ENCODE results near the gene BUD23. TPM values are rescaled to one million over a fixed set of nuclear protein-coding genes. Genes with fewer than 3 reads are reported as not detected.

The BUD23 gene
- total RNA-seq, 1 experiment from 2014 or later = 124 TPM

GRCh38 chr7:73722785-73723184 lies 39.4 kb downstream of the BUD23 start:
- CTCF ChIA-PET = no interaction called here
- ATAC-seq = no peak

GRCh38 chr7:73723813-73724212 lies 40.4 kb downstream of the BUD23 start:
- no peaks in the 10 kb centered on the region for H3K36me3 ChIP-seq (ENCODE audit: low read depth, low read length)
- H3K79me2 ChIP-seq (ENCODE audit: low read length) = peaks cover 11% of the 10 kb centered on the region
- H3K4me1 ChIP-seq (ENCODE audit: insufficient read depth, low read length) = peaks cover 20% of the 10 kb centered on the region
- TF ChIP-seq EZH2 (IDR thresholded peaks at IDR 0.05; ENCODE audit: low read length, unreplicated experiment) (no peak), CTCF (conservative IDR thresholded peaks at IDR 0.05; ENCODE audit: low read depth, low read length) (no peak), EZH2phosphoT487 (IDR thresholded peaks at IDR 0.05; ENCODE audit: borderline replicate concordance, low read length) (no peak)
- no peaks in the 10 kb centered on the region for H3K9me3 ChIP-seq (ENCODE audit: low read length)
- H3K27ac ChIP-seq (ENCODE audit: low read length) = no peak overlapping the region
- intact Hi-C loops (cut with micrococcal nuclease) = no loop called here
- no peaks in the 10 kb centered on the region for H4K20me1 ChIP-seq (ENCODE audit: low read length)
- H3K4me3 ChIP-seq (ENCODE audit: low read length) = no peak overlapping the region
- no TSS peak for BruUV-seq (replicated peaks)
- ChIA-PET POLR2A (ENCODE audit: unreplicated experiment) (no interaction called here), CTCF (no interaction called here)
- no peaks in the 10 kb centered on the region for H3K9me2 ChIP-seq (replicated peaks; ENCODE audit: low read length)
- ATAC-seq (no peak), DNase-seq (no peak)
- no peak overlapping the region for H3K4me2 ChIP-seq (ENCODE audit: low read length)
- no peak overlapping the region for H3K9ac ChIP-seq (ENCODE audit: low read length)
- no peak overlapping the region for H2AFZ ChIP-seq (ENCODE audit: low read length)
- no peaks in the 10 kb centered on the region for H3K27me3 ChIP-seq (ENCODE audit: low read length)
- H3F3A ChIP-seq (ENCODE audit: low read length, unreplicated experiment) = no peaks in the 10 kb centered on the region

More at GRCh38 chr7:73722785-73723184, 39.4 kb downstream of the BUD23 start:
- Histone ChIP-seq H2AFZ (ENCODE audit: low read length) (no peak overlapping the region), H3K9me2 (replicated peaks; ENCODE audit: low read length) (no peaks in the 10 kb centered on the region), H3K4me3 (ENCODE audit: low read length) (no peak overlapping the region), H3K79me2 (ENCODE audit: low read length) (peaks cover 21% of the 10 kb centered on the region), H3F3A (ENCODE audit: low read length, unreplicated experiment) (no peaks in the 10 kb centered on the region), H3K4me1 (ENCODE audit: insufficient read depth, low read length) (peaks cover 20% of the 10 kb centered on the region), H3K36me3 (ENCODE audit: low read depth, low read length) (no peaks in the 10 kb centered on the region), H3K27ac (ENCODE audit: low read length) (no peak overlapping the region), H4K20me1 (ENCODE audit: low read length) (no peaks in the 10 kb centered on the region), H3K4me2 (ENCODE audit: low read length) (no peak overlapping the region), H3K27me3 (ENCODE audit: low read length) (no peaks in the 10 kb centered on the region), H3K9ac (ENCODE audit: low read length) (no peak overlapping the region), H3K9me3 (ENCODE audit: low read length) (no peaks in the 10 kb centered on the region)
- DNase-seq = no peak
- intact Hi-C loops (cut with micrococcal nuclease) = no loop called here
- BruUV-seq (replicated peaks) = no TSS peak
- POLR2A ChIA-PET (ENCODE audit: unreplicated experiment) = no interaction called here
- no peak for TF ChIP-seq CTCF (conservative IDR thresholded peaks at IDR 0.05; ENCODE audit: low read depth, low read length)

- TF ChIP-seq EZH2phosphoT487 (IDR thresholded peaks at IDR 0.05; ENCODE audit: borderline replicate concordance, low read length) = no peak
- TF ChIP-seq CTCF (conservative IDR thresholded peaks at IDR 0.05; ENCODE audit: low read depth, low read length) = 0 out of 2 replicates have a peak, but pooled peaks have one; percentile 3
- Histone ChIP-seq H3K9ac (ENCODE audit: low read length) (no peak overlapping the region), H3K9me2 (replicated peaks; ENCODE audit: low read length) (no peaks in the 10 kb centered on the region), H3K27me3 (ENCODE audit: low read length) (no peaks in the 10 kb centered on the region), H3K4me1 (ENCODE audit: insufficient read depth, low read length) (peaks cover 13% of the 10 kb centered on the region), H3K36me3 (ENCODE audit: low read depth, low read length) (no peaks in the 10 kb centered on the region), H3K79me2 (ENCODE audit: low read length) (no peaks in the 10 kb centered on the region), H3K4me3 (ENCODE audit: low read length) (no peak overlapping the region), H3K9me3 (ENCODE audit: low read length) (no peaks in the 10 kb centered on the region), H3F3A (ENCODE audit: low read length, unreplicated experiment) (no peaks in the 10 kb centered on the region), H4K20me1 (ENCODE audit: low read length) (no peaks in the 10 kb centered on the region), H3K4me2 (ENCODE audit: low read length) (no peak overlapping the region), H2AFZ (ENCODE audit: low read length) (no peak overlapping the region), H3K27ac (ENCODE audit: low read length) (no peak overlapping the region)
- CTCF ChIA-PET = interaction anchor here (1.0 kb wide), 2 partner anchors 22 to 120 kb away, joined by 7 to 13 read pairs; no protein-coding TSS in a partner anchor
- POLR2A ChIA-PET (ENCODE audit: unreplicated experiment) = no interaction called here
- ATAC-seq (no peak), DNase-seq (no peak)
- BruUV-seq (replicated peaks) = no TSS peak
- intact Hi-C loops (cut with micrococcal nuclease) = no loop called here
Observed at GRCh38 chr7:73726083-73726466, 42.7 kb downstream of the BUD23 start.

All from PC-3 (cell line).